Left ventricle myocardium inferior (tissue), 1 donor: ENCODE data around the gene RSPH6A. TPM values are rescaled to one million over a fixed set of nuclear protein-coding genes. Genes with fewer than 3 reads are reported as not detected.
"Not testable (repeated sequence)": the region's sequence is repeated elsewhere in the genome, so short reads cannot be mapped to it uniquely, and the experiment has no call there.

Experiments used
- DNase-seq: peaks from one replicate; pipeline ENCODE4 v3.0.0-alpha.2; 2020
- H3K27ac ChIP-seq: fragments of 200-600 bp; replicated peaks from 2 replicates; pipeline ENCODE4 v1.8.0; 2021
- H3K27me3 ChIP-seq: fragments of 200-600 bp; 2 replicates; pipeline ENCODE4 v1.8.0; 2021; ENCODE audit warnings: low read depth
- H3K36me3 ChIP-seq: fragments of 200-600 bp; 2 replicates; pipeline ENCODE4 v1.8.0; 2021
- H3K4me1 ChIP-seq: fragments of 200-600 bp; 2 replicates; pipeline ENCODE4 v1.8.0; 2021
- H3K4me3 ChIP-seq: fragments of 200-600 bp; 2 replicates; pipeline ENCODE4 v1.8.0; 2021; ENCODE audit warnings: mild to moderate bottlenecking, moderate library complexity
- H3K9me3 ChIP-seq: fragments of 200-600 bp; replicated peaks from 2 replicates; pipeline ENCODE4 v1.8.0; 2021
- intact Hi-C: fragments of 100-400 bp; cut with micrococcal nuclease; formaldehyde crosslinking; loops from one replicate; pipeline ENCODE4 v1.11.0; 2022
- total RNA-seq: library from RNA; stranded (reverse); fragmentation: NEBNext Ultra II Directional; extraction: Animal tissue kit (Norgen Biotek cat#: 25700); gene quantifications from one replicate; pipeline ENCODE4 v1.2.1, GENCODE V29; 2021
- TF ChIP-seq, protein P1 (sequence below): fragments of 200-600 bp; IDR thresholded peaks from 2 replicates; pipeline ENCODE4 v1.8.0; 2021; ENCODE audit warnings: antibody characterized with exemption, mild to moderate bottlenecking, borderline replicate concordance
- donor health status: DM: no; HTN: yes; CAD: no; lungs with severe emphysema.

RSPH6A gene
- total RNA-seq, 1 donor from 2014 or later, result not detected

- Histone ChIP-seq H3K27me3 (no peaks in the 10 kb centered on the region), H3K4me1 (no peaks in the 10 kb centered on the region), H3K9me3 (no peaks in the 10 kb centered on the region), H3K4me3 (no peak overlapping the region), H3K27ac (no peak overlapping the region), H3K36me3 (no peaks in the 10 kb centered on the region)
- no peak for DNase-seq
- intact Hi-C loops, result no loop called here
- TF ChIP-seq, protein P1, sequence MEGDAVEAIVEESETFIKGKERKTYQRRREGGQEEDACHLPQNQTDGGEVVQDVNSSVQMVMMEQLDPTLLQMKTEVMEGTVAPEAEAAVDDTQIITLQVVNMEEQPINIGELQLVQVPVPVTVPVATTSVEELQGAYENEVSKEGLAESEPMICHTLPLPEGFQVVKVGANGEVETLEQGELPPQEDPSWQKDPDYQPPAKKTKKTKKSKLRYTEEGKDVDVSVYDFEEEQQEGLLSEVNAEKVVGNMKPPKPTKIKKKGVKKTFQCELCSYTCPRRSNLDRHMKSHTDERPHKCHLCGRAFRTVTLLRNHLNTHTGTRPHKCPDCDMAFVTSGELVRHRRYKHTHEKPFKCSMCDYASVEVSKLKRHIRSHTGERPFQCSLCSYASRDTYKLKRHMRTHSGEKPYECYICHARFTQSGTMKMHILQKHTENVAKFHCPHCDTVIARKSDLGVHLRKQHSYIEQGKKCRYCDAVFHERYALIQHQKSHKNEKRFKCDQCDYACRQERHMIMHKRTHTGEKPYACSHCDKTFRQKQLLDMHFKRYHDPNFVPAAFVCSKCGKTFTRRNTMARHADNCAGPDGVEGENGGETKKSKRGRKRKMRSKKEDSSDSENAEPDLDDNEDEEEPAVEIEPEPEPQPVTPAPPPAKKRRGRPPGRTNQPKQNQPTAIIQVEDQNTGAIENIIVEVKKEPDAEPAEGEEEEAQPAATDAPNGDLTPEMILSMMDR, result no peak
Observed at GRCh38 chr19:45757695-45758094, 57.4 kb downstream of the RSPH6A start.

- no peak for DNase-seq
Observed at GRCh38 chr19:45754323-45754722, 60.8 kb downstream of the RSPH6A start.

DNA sequence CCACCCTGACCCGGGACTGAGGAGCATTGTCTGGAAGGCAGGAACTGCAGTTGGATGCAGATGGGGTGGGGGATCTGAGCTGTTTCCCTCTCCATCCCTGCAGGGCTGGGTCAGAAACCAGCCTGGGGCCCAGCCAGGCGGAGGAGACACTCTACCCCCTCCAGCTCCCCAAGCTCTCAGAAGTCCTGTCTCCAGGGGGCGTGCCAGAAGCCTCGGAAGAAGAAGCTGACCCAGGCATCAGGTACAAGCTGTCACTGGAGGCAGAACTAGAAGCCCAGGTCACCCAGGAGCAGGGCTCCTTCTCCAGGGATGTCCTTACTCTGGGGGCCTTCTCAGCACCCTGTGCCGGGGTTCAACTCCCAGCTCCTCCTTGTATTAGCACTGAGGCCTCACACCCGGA lies 61.6 kb downstream of the RSPH6A start:
- Histone ChIP-seq H3K4me3 (no peak overlapping the region), H3K27me3 (no peaks in the 10 kb centered on the region), H3K4me1 (no peaks in the 10 kb centered on the region), H3K27ac (no peak overlapping the region), H3K36me3 (no peaks in the 10 kb centered on the region), H3K9me3 (no peaks in the 10 kb centered on the region)
- DNase-seq, result no peak
- TF ChIP-seq, protein P1, result no peak
- intact Hi-C loops, result no loop called here

More at GRCh38 chr19:45754323-45754722, 60.8 kb downstream of the RSPH6A start:
- Histone ChIP-seq H3K9me3 (no peaks in the 10 kb centered on the region), H3K27me3 (no peaks in the 10 kb centered on the region), H3K36me3 (no peaks in the 10 kb centered on the region), H3K4me1 (no peaks in the 10 kb centered on the region), H3K4me3 (no peak overlapping the region), H3K27ac (no peak overlapping the region)
- intact Hi-C loops, result no loop called here
- TF ChIP-seq, protein P1, result no peak

GRCh38 chr19:45752639-45753038 lies 62.5 kb downstream of the RSPH6A start:
- TF ChIP-seq, protein P1, result no peak
- Histone ChIP-seq H3K36me3 (no peaks in the 10 kb centered on the region), H3K27me3 (no peaks in the 10 kb centered on the region), H3K27ac (no peak overlapping the region), H3K4me3 (no peak overlapping the region), H3K9me3 (no peaks in the 10 kb centered on the region), H3K4me1 (no peaks in the 10 kb centered on the region)
- DNase-seq, result no peak
- intact Hi-C loops, result no loop called here

GRCh38 chr19:45751483-45751882 lies 63.6 kb downstream of the RSPH6A start:
- H3K27ac ChIP-seq, H3K27me3 ChIP-seq, intact Hi-C loops, H3K36me3 ChIP-seq, H3K9me3 ChIP-seq, H3K4me1 ChIP-seq, H3K4me3 ChIP-seq, DNase-seq: not testable (repeated sequence)

- no peak overlapping the region for H3K4me3 ChIP-seq
- H3K27ac ChIP-seq, result no peak overlapping the region
- intact Hi-C loops, result no loop called here
- H3K4me1 ChIP-seq, result no peaks in the 10 kb centered on the region
- H3K27me3 ChIP-seq, result no peaks in the 10 kb centered on the region
- H3K36me3 ChIP-seq, result no peaks in the 10 kb centered on the region
- no peak for DNase-seq
- H3K9me3 ChIP-seq, result no peaks in the 10 kb centered on the region
- TF ChIP-seq, protein P1, result no peak
Observed at GRCh38 chr19:45747513-45747912, 67.6 kb downstream of the RSPH6A start.
